ENCODE data around the gene NRIP1. TPM values are rescaled to one million over a fixed set of nuclear protein-coding genes. Genes with fewer than 3 reads are reported as not detected.

Gene NRIP1
- polyA plus RNA-seq (ENCODE audit: insufficient read length in 4 of 4): 10 to 100 TPM; 42.9 to 71.4 (median 60.4) TPM

DNA sequence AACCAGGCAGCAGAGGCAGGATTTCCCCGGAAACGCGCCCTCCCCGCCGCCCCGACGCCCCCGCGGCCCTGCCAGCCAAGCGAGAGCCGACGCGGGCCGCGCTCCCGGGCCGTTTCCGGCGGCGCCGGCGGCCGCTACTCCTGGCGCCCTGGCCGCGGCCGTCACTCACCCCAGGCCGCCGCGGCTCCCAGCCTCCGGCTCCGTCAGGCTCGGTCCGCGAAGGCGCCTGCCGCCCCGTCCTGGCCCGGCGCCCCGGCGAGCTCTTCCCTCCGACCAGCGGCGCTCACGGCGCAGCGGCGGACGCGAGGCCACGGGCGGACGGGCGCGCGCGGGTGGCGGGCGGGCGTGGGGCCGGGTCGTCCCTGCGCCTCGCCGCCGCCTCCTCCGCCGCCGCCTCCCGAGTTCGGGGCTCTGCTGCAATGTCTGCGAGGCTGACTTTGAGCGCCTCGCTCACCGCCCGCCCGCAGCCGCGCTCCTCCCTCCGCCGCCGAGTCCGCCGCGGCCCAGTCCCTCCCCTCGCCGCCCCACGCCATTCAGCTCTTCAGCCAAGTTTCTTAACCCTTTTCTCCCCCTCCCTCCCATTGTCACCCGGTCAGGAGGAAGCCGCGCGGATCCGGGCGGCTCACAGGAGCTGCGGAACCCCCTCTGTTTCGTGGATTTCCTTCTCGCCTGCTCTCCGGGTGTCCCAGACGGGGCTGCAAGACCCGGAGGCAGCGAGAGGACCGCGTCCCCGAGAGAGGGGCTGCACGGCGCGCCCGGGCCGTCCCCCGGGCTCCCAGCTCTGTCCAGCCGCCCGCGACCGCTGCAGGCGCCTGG, at the start of gene NRIP1:
Gene NRIP1 (minus strand): TSS at position 425 of the 816 bp plus-strand sequence. CDS start 96,808 bp downstream, outside the sequence.
- peak; percentile 80 to 85 (median 82) for DNase-seq (ENCODE audit: low read depth in 4 of 4, low spot score in 3 of 4)

DNA sequence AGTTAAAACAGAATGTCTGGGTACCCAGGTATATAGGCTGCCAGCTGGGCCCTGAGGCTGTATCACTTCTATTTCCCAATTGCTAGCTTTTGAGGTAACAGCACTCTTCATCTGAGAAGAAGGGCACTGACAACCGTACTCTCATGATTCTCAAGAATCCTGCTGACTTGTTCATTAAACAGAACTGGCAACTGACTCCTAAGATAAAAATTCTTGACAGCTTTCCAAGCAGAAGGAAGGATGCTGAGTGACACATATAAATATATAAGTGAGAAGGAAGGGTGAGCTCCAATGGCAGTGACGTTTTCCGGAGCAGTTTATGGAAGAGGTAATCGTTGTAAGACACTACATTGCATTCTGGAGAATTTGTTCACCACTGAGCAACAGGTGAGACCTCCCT, 48.1 kb upstream of the NRIP1 start:
- no peak for DNase-seq (ENCODE audit: low read depth in 4 of 4, low spot score in 3 of 4)

DNA sequence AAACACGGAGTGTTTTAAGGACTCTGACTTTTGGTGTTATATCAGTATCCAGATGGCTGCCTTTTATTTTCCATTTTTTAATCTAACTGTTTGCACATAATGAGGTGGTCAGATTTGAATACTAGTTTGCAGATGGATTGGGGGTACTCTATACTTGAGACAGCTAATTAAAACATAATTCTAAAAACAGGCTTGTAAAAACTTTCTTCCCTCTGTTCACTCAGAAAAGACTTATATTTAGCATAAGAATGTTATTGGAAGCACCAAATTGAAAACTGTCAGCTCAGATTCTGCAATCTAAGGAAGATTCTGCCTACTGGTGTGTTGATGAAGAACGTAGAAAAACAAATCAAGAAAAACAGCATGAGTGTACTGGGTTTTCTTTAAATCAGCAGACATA, 44.0 kb upstream of the NRIP1 start:
- no peak for DNase-seq (ENCODE audit: low read depth in 4 of 4, low spot score in 3 of 4)

DNA sequence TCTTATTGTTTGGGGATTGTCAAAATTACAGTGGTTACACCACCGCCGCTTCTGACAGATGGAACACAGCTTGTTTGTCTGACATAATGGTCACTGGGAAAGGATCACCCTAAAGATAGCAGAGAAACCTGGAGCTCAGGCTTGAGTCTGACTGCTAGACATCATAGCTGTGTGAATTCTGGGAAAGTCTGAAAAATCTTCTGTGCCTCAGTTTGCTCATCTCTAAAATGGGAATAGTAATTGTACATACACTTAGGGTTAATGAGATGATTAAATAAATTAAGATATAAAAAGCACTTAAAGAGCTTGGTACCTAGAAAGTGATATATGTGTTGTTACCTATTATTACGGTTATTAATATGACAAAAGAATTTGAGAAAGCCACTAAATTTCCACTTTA, 39.7 kb upstream of the NRIP1 start:
- no peak for DNase-seq (ENCODE audit: low read depth in 4 of 4, low spot score in 3 of 4)

GRCh38 chr21:15098908-15099307, 34.1 kb upstream of the NRIP1 start:
- no peak for DNase-seq (ENCODE audit: low read depth in 4 of 4, low spot score in 3 of 4)

DNA sequence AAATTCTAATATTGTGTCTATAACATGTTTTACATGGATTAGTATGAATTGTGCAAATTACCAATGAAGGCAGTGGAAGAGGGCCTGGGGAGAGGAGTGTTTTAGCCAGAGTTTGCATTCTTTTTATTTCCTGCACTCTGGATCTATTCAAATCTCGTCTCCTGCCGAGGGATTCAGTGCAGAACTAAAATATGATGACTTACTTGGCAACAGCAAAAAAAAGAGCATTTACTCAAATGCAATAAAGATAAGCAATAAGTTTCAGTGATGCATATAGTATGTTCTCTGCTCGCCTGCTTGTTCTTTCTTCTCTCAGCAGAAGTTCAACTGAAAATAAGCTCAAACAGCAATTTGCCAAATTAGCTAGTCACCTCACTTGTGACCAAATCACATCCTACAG, 33.4 kb upstream of the NRIP1 start:
- DNase-seq (ENCODE audit: low read depth in 4 of 4, low spot score in 3 of 4): no peak

- DNase-seq (ENCODE audit: low read depth in 4 of 4, low spot score in 3 of 4): no peak
These were observed 32.8 kb upstream of the NRIP1 start for GRCh38 chr21:15097580-15097979.

- no peak for DNase-seq (ENCODE audit: low read depth in 4 of 4, low spot score in 3 of 4)
These were observed 31.3 kb upstream of the NRIP1 start for GRCh38 chr21:15096146-15096545.

DNA sequence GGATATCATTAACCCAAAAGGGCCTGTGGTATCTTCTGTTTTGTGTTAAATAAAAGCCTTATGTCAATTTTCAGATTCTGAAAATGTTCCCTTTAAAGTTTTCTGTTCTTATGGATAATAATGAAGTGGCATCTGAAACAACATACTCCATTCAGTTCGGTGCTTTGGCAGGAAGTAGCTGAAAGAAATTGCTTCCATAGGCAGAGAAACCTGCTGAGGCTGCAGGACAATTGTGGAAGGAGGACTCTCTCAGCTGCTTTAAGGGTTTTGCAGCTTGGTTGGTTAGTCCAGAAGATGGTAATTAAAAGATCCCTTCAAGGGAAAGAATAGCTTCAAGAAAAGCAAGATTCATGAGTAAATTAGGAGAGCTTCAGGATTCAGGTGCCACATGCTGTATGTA, 30.5 kb upstream of the NRIP1 start:
- no peak for DNase-seq (ENCODE audit: low read depth in 4 of 4, low spot score in 3 of 4)

GRCh38 chr21:15094706-15095105, 29.9 kb upstream of the NRIP1 start:
- no peak for DNase-seq (ENCODE audit: low read depth in 4 of 4, low spot score in 3 of 4)

- DNase-seq (ENCODE audit: low read depth in 4 of 4, low spot score in 3 of 4): no peak
These were observed 28.4 kb upstream of the NRIP1 start for GRCh38 chr21:15093216-15093615.

DNA sequence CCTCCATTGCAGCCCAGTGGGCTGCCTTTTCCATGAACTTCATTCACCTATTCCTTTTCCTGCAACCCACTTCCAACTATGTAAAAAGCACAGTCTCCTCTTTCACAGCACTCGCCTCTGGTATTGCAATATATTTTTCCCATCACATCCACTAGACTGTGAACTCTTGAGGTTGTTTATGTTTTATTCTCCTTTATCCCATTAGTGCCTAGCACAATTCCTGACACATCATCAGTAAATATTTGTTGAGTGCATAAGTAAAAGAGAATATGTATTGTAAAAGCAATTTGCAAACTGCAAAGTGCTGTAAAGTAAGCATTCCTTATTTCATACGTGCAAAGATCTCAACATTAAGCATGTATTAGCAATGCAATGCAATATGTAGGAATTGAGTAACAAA, 27.9 kb upstream of the NRIP1 start:
- DNase-seq (ENCODE audit: low read depth in 4 of 4, low spot score in 3 of 4): no peak

- no peak for DNase-seq (ENCODE audit: low read depth in 4 of 4, low spot score in 3 of 4)
These were observed 25.6 kb upstream of the NRIP1 start for GRCh38 chr21:15090390-15090789.

DNA sequence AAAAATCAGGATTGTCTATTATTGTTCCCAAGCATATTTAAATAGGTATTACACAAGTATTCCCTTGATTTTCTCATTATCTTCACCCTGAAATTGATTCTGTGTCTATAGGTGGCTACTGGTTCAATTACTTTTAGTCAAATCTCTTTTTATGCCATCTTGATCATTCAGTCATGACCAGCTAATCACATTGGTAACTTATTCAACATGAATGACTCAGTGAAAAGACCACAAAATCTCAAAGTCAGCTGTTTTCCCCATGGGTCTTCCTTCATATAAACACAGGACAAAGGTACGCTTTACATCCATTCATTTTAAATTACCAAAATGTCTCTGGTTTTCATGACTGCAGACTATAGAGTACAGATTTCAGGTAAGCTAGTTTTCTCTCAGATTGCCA, 23.7 kb upstream of the NRIP1 start:
- DNase-seq (ENCODE audit: low read depth in 4 of 4, low spot score in 3 of 4): no peak

- no peak for DNase-seq (ENCODE audit: low read depth in 4 of 4, low spot score in 3 of 4)
These were observed 19.9 kb upstream of the NRIP1 start for GRCh38 chr21:15084668-15085067.

DNA sequence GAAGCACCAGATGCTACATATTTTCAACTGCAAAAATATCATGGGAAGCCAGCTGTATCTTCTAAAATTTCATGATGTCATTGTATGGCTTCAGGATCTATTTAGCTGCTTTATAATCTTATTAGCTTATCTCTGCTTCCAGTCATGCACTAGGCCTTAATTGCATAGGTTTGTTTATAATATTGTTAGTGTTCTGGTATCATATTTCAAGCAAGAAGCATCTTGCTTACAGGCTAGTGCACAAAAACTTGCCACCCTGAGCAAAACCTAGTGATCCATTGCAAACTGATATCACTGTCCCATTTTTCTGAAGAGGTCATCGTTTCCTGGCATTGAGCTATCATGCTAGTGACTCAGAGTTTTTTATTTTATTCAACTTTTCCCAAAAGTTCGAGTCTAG, 15.7 kb upstream of the NRIP1 start:
- no peak for DNase-seq (ENCODE audit: low read depth in 4 of 4, low spot score in 3 of 4)

GRCh38 chr21:15079269-15079668, 14.5 kb upstream of the NRIP1 start:
- DNase-seq (ENCODE audit: low read depth in 4 of 4, low spot score in 3 of 4): no peak

DNA sequence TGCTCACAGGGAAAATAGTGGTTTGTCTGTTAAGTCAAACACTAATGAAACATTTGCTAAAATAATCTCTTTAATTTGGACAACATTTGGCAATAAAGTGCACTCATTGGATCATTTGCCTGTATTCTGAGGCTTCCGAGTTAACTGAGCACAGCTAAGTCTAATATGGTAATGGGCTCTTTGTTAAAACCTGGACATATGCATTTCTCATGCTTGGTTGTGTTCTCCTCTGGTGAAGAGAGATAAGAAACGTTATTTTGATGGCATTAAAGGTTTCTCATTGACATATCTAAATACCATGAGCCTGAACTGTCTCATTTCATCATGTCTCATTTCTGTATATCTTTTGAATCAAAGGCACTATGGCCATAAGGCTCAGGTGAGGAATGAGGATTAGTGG, 13.4 kb upstream of the NRIP1 start:
- no peak for DNase-seq (ENCODE audit: low read depth in 4 of 4, low spot score in 3 of 4)

DNA sequence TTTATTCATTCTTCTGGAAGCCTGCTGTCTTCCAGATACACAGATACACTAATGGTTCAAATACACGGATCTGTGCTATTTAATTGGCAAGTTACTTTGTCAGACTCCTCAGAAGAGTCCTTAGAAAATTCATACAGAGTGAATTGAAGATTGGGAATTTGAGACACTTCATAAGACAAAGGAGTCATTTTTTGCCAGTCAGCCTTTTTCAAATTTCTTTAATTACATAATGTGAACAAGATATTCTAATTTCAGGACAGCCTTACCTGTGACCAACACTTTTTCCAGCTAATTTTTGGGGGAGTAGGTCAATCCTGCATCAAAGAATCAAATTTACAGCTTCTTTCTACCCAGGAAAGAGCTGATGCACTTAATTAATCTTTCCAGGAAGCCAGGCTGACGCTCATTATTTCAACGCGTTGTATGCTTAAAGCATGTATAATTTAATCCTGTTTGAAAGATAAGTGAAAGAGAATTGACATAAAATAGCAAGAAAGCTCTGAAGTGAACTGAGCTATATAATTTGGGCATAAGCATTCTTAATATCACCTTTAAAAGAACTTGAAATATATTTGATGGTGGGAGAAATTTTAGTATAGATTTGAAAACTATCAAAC, 12.8 kb upstream of the NRIP1 start:
- DNase-seq (ENCODE audit: low read depth in 4 of 4, low spot score in 3 of 4): no peak

- no peak for DNase-seq (ENCODE audit: low read depth in 4 of 4, low spot score in 3 of 4)
These were observed 11.9 kb upstream of the NRIP1 start for GRCh38 chr21:15076730-15077129.

- no peak for DNase-seq (ENCODE audit: low read depth in 4 of 4, low spot score in 3 of 4)
These were observed 6.2 kb upstream of the NRIP1 start for GRCh38 chr21:15071009-15071408.

DNA sequence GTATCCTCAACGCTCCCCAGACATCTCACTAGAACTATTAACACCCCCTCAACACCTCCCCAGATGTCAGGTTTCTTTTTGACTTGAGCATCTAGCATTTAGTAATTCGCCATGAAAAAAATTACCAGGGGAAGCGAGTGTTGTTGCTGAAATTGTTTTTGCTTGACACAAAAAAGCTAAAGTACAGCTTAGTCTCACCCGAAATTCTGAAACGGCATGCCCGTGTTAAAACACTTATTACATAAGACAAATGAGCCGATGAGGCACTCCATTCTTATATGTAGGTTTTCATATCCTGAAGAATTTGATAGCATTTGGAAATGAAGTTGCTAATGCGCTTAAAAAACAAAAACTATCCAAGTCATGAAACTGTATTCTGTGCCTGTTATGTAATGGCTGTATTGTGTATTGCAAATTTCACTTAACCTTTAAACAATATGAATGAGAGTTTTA, 1.3 kb upstream of the NRIP1 start:
- no peak for DNase-seq (ENCODE audit: low read depth in 4 of 4, low spot score in 3 of 4)

Measured in left renal pelvis (tissue), 4 donors.